ENCODE measurements around the gene CMTM1. TPM values are rescaled to one million over a fixed set of nuclear protein-coding genes. Genes with fewer than 3 reads are reported as not detected.
"Not testable (repeated sequence)": the region's sequence is repeated elsewhere in the genome, so short reads cannot be mapped to it uniquely, and the experiment has no call there.

The CMTM1 gene
- polyA plus RNA-seq, 1 donor from 2014 or later, result 1.6 TPM

GRCh38 chr16:66610111-66610820, 44.0 kb downstream of the CMTM1 start:
- Histone ChIP-seq H2AFZ (ENCODE audit: low read depth, low read length) (no peak overlapping the region), H3K4me2 (ENCODE audit: low read length) (no peak overlapping the region), H3K9me3 (ENCODE audit: low read length) (no peaks in the 10 kb centered on the region), H3K4me3 (ENCODE audit: low read length) (no peak overlapping the region), H3F3A (ENCODE audit: insufficient read depth, low read length, poor library complexity, severe bottlenecking) (no peaks in the 10 kb centered on the region), H3K9me2 (ENCODE audit: insufficient read depth, low read length) (no peaks in the 10 kb centered on the region), H4K20me1 (ENCODE audit: insufficient read depth) (no peaks in the 10 kb centered on the region), H3K27me3 (ENCODE audit: insufficient read depth, low read depth, low read length) (no peaks in the 10 kb centered on the region), H3K36me3 (ENCODE audit: insufficient read depth, low read length) (no peaks in the 10 kb centered on the region), H3K79me2 (replicated peaks; ENCODE audit: insufficient read depth, low read length) (no peaks in the 10 kb centered on the region), H3K27ac (ENCODE audit: low read length) (no peak overlapping the region), H3K9ac (ENCODE audit: low read length) (no peak overlapping the region)
- TF ChIP-seq CTCF (IDR thresholded peaks at IDR 0.05; ENCODE audit: poor library complexity, severe bottlenecking) (no peak), TAF1 (IDR thresholded peaks at IDR 0.05; ENCODE audit: low read depth) (no peak), EP300 (conservative IDR thresholded peaks at IDR 0.05; ENCODE audit: poor library complexity, severe bottlenecking) (no peak), REST (IDR thresholded peaks at IDR 0.05; ENCODE audit: borderline replicate concordance) (no peak), SMC3 (conservative IDR thresholded peaks at IDR 0.05; ENCODE audit: poor library complexity) (no peak), EZH2 (IDR thresholded peaks at IDR 0.05; ENCODE audit: borderline replicate concordance, insufficient read depth, low read length, poor library complexity, severe bottlenecking) (no peak)

- not testable (repeated sequence) for H3K36me3 ChIP-seq (ENCODE audit: insufficient read depth, low read length); H4K20me1 ChIP-seq (ENCODE audit: insufficient read depth); H3K9me3 ChIP-seq (ENCODE audit: low read length); H3K9ac ChIP-seq (ENCODE audit: low read length); H3K27ac ChIP-seq (ENCODE audit: low read length); H3K79me2 ChIP-seq (replicated peaks; ENCODE audit: insufficient read depth, low read length); H3K4me2 ChIP-seq (ENCODE audit: low read length); H3K4me3 ChIP-seq (ENCODE audit: low read length); H2AFZ ChIP-seq (ENCODE audit: low read depth, low read length); H3K9me2 ChIP-seq (ENCODE audit: insufficient read depth, low read length); H3F3A ChIP-seq (ENCODE audit: insufficient read depth, low read length, poor library complexity, severe bottlenecking); H3K27me3 ChIP-seq (ENCODE audit: insufficient read depth, low read depth, low read length)
These were observed 45.7 kb downstream of the CMTM1 start for GRCh38 chr16:66611911-66612310.

- no peak overlapping the region for H3K9ac ChIP-seq (ENCODE audit: low read length)
- TF ChIP-seq REST (IDR thresholded peaks at IDR 0.05; ENCODE audit: borderline replicate concordance) (no peak), EZH2 (IDR thresholded peaks at IDR 0.05; ENCODE audit: borderline replicate concordance, insufficient read depth, low read length, poor library complexity, severe bottlenecking) (no peak), SMC3 (conservative IDR thresholded peaks at IDR 0.05; ENCODE audit: poor library complexity) (no peak), MXI1 (conservative IDR thresholded peaks at IDR 0.05; ENCODE audit: poor library complexity, severe bottlenecking) (no peak), POLR2AphosphoS5 (IDR thresholded peaks at IDR 0.05) (no peak), CTCF (IDR thresholded peaks at IDR 0.05; ENCODE audit: poor library complexity, severe bottlenecking) (no peak), TAF1 (IDR thresholded peaks at IDR 0.05; ENCODE audit: low read depth) (no peak), EP300 (conservative IDR thresholded peaks at IDR 0.05; ENCODE audit: poor library complexity, severe bottlenecking) (no peak), RAD21 (conservative IDR thresholded peaks at IDR 0.05) (no peak)
- no peaks in the 10 kb centered on the region for H3K36me3 ChIP-seq (ENCODE audit: insufficient read depth, low read length)
- H3K27ac ChIP-seq (ENCODE audit: low read length), result no peak overlapping the region
- no peak overlapping the region for H3K4me2 ChIP-seq (ENCODE audit: low read length)
- no peaks in the 10 kb centered on the region for H3K27me3 ChIP-seq (ENCODE audit: insufficient read depth, low read depth, low read length)
- H3F3A ChIP-seq (ENCODE audit: insufficient read depth, low read length, poor library complexity, severe bottlenecking), result no peaks in the 10 kb centered on the region
- H3K9me2 ChIP-seq (ENCODE audit: insufficient read depth, low read length), result no peaks in the 10 kb centered on the region
- no peaks in the 10 kb centered on the region for H3K9me3 ChIP-seq (ENCODE audit: low read length)
- H4K20me1 ChIP-seq (ENCODE audit: insufficient read depth), result no peaks in the 10 kb centered on the region
- H3K79me2 ChIP-seq (replicated peaks; ENCODE audit: insufficient read depth, low read length), result no peaks in the 10 kb centered on the region
- H2AFZ ChIP-seq (ENCODE audit: low read depth, low read length), result no peak overlapping the region
- H3K4me3 ChIP-seq (ENCODE audit: low read length), result no peak overlapping the region
These were observed 46.2 kb downstream of the CMTM1 start for GRCh38 chr16:66612422-66612821.
